K562 (cell line): Measurements from ENCODE around the gene DRG1. TPM values are rescaled to one million over a fixed set of nuclear protein-coding genes. Genes with fewer than 3 reads are reported as not detected.

Experiments
- ATAC-seq: fragments of 200-7000 bp; cut with Tn5 transposase; 3 replicates; pipeline ENCODE4 v1.9.1; 2020; ENCODE audit warnings: moderate library complexity
- BruUV-seq: library from RNA; stranded (reverse); fragments of 400-500 nt; replicated peaks from 2 replicates; lab custom pipeline; 2021; lab: Mats Ljungman, UMichigan
- CTCF ChIA-PET: fragments of 300-600 bp; formaldehyde crosslinking; extraction: SDS; loops from one replicate; lab custom pipeline; 2021; ENCODE audit warnings: low intra/inter-chr PET ratio; lab: Yijun Ruan, JAX
- POLR2A ChIA-PET: fragments of 300-600, 350-650 bp; sonication (Branson Sonifier 250); formaldehyde crosslinking; extraction: SDS; loops from one replicate; lab custom pipeline; 2021; ENCODE audit warnings: antibody characterized with exemption, inconsistent platforms; lab: Yijun Ruan, JAX
- DNase-seq, 4 experiments: peaks; one replicate each; pipeline versions ENCODE4 v3.0.0 to v3.0.0-alpha.2; 2011 to 2018; ENCODE audit warnings: low spot score in 3 of 4, mixed read lengths in 3 of 4; ENCODE audit errors: extremely low read depth in 1 of 4
- FAIRE-seq: peaks from 2 replicates; lab custom pipeline; 2011; peaks lifted over from hg19 to GRCh38; lab: Jason Lieb, UNC
- H2AFZ ChIP-seq: 2 replicates; pipeline ENCODE4 v1.6.0; 2011; ENCODE audit warnings: low read depth, low read length, control low read depth, inconsistent platforms
- H3K27ac ChIP-seq: fragments of 200-600 bp; 3 replicates; pipeline ENCODE4 v1.8.0; 2011; ENCODE audit warnings: low read depth, mild to moderate bottlenecking, control low read depth, inconsistent platforms, low read length, moderate library complexity, mixed read lengths; ENCODE audit errors: extremely low read depth
- H3K27me3 ChIP-seq, 2 experiments: fragments of 300-600 bp in 1 of 2; 2 replicates in 1 of 2; 3 replicates in 1 of 2; pipeline versions ENCODE4 v1.6.0 to v1.8.0; 2011; ENCODE audit warnings: inconsistent platforms in 2 of 2, low read length in 2 of 2, mild to moderate bottlenecking in 1 of 2, mixed read lengths in 1 of 2, moderate library complexity in 1 of 2; ENCODE audit not compliant: control insufficient read depth in 2 of 2, insufficient read depth in 2 of 2
- H3K36me3 ChIP-seq: fragments of 300-600 bp; 3 replicates; pipeline ENCODE4 v1.8.0; 2011; ENCODE audit warnings: mild to moderate bottlenecking, low read length, inconsistent platforms; ENCODE audit not compliant: control insufficient read depth, insufficient read depth
- H3K4me1 ChIP-seq, 2 experiments: fragments of 200-600 bp in 1 of 2; replicated peaks in 1 of 2; 2 replicates in 1 of 2; 3 replicates in 1 of 2; pipeline versions ENCODE4 v1.5.1 to v1.8.0; 2011; ENCODE audit warnings: inconsistent platforms in 2 of 2, low read length in 2 of 2, mild to moderate bottlenecking in 1 of 2, mixed read lengths in 1 of 2, moderate library complexity in 1 of 2; ENCODE audit not compliant: control insufficient read depth in 2 of 2, insufficient read depth in 2 of 2
- H3K4me2 ChIP-seq: 2 replicates; pipeline ENCODE4 v1.6.1; 2011; ENCODE audit warnings: low read length, control low read depth, inconsistent platforms, mixed read lengths; ENCODE audit not compliant: insufficient read depth
- H3K4me3 ChIP-seq: fragments of 200-600 bp; sonication (generic), shearing (Covaris generic); 2 replicates; pipeline ENCODE4 v1.5.1; 2016; ENCODE audit warnings: control low read depth, inconsistent platforms
- H3K79me2 ChIP-seq: fragments of 200-600 bp; 3 replicates; pipeline ENCODE4 v1.8.0; 2011; ENCODE audit warnings: low read length, inconsistent platforms; ENCODE audit not compliant: control insufficient read depth, insufficient read depth
- H3K9ac ChIP-seq, 2 experiments: 2 replicates each; pipeline versions ENCODE4 v1.6.0 to v1.6.1; 2011; ENCODE audit warnings: low read depth in 2 of 2, low read length in 2 of 2, control low read depth in 1 of 2, inconsistent platforms in 1 of 2, mild to moderate bottlenecking in 1 of 2, mixed read lengths in 1 of 2; ENCODE audit not compliant: insufficient read depth in 1 of 2
- H3K9me1 ChIP-seq: one replicate; pipeline ENCODE4 v1.6.0; 2011; ENCODE audit warnings: inconsistent platforms, mild to moderate bottlenecking, low read length, moderate library complexity; ENCODE audit not compliant: control insufficient read depth, insufficient read depth
- H3K9me3 ChIP-seq: replicated peaks from 2 replicates; pipeline ENCODE4 v1.5.1; 2011; ENCODE audit warnings: low read depth, low read length, inconsistent platforms; ENCODE audit not compliant: control insufficient read depth, insufficient read depth
- H4K20me1 ChIP-seq: replicated peaks from 2 replicates; pipeline ENCODE4 v1.6.1; 2011; ENCODE audit warnings: low read length, inconsistent platforms, mixed read lengths; ENCODE audit not compliant: control insufficient read depth, insufficient read depth
- CHD2 ChIP-seq: IDR thresholded peaks from 2 replicates; pipeline ENCODE4 v1.6.1; 2011; ENCODE audit warnings: low read depth, low read length
- HNRNPLL ChIP-seq: fragments of 200-400 bp; formaldehyde crosslinking; IDR thresholded peaks from 2 replicates; pipeline ENCODE4 v1.6.1; 2017; ENCODE audit warnings: low read length, low read depth, mild to moderate bottlenecking; ENCODE audit not compliant: poor library complexity, severe bottlenecking
- MTF1 ChIP-seq: fragments of 250-450 bp; sonication (Bioruptor Pico); IDR thresholded peaks from 2 replicates; pipeline ENCODE4 v1.9.0; 2021; ENCODE audit warnings: moderate library complexity, mild to moderate bottlenecking, inconsistent platforms, borderline replicate concordance
- PHF20 ChIP-seq: fragments of 450-650 bp; IDR thresholded peaks from 2 replicates; pipeline ENCODE4 v1.6.1; 2018; ENCODE audit not compliant: partially characterized antibody
- PML ChIP-seq: IDR thresholded peaks from 2 replicates; pipeline ENCODE4 v1.6.1; 2012; ENCODE audit warnings: low read length, inconsistent platforms
- PRPF4 ChIP-seq: fragments of 200-400 bp; formaldehyde crosslinking; IDR thresholded peaks from one replicate; pipeline ENCODE4 v1.6.1; 2017; ENCODE audit warnings: low read length, low read depth, mild to moderate bottlenecking; ENCODE audit not compliant: insufficient read depth, poor library complexity, severe bottlenecking
- RBM17 ChIP-seq: fragments of 200-400 bp; formaldehyde crosslinking; IDR thresholded peaks from 2 replicates; pipeline ENCODE4 v1.6.1; 2017; ENCODE audit warnings: low read depth, mild to moderate bottlenecking, low read length, borderline replicate concordance
- TAL1 ChIP-seq: fragments of 450-650 bp; IDR thresholded peaks from 2 replicates; pipeline ENCODE4 v1.6.1; 2016; ENCODE audit warnings: mild to moderate bottlenecking
- ZNF311 ChIP-seq: fragments of 250-450 bp; sonication (Bioruptor Pico); IDR thresholded peaks from 2 replicates; pipeline ENCODE4 v1.4.0; 2020; ENCODE audit warnings: mild to moderate bottlenecking, moderate library complexity
- WGBS: fragments of 100-300 bp; shearing (Covaris generic); methylation state at CpG from one replicate; pipeline ENCODE4 v1.1.6; 2016; ENCODE audit warnings: low coverage, mixed read lengths; ENCODE audit not compliant: insufficient coverage; ENCODE audit errors: missing lambda C conversion rate; 5-methylcytosine and 5-hydroxymethylcytosine counted together
- in situ Hi-C: fragments of 300-500 bp; cut with MboI; formaldehyde crosslinking; loops from 4 replicates; pipeline ENCODE4 v1.15.0; 2018; ENCODE audit warnings: inconsistent platforms, mixed read lengths
- intact Hi-C: fragments of 100-400 bp; cut with micrococcal nuclease; formaldehyde crosslinking; loops from 2 replicates; pipeline ENCODE4 v1.14.2; 2022
- polyA plus RNA-seq, 8 experiments: library from polyadenylated mRNA; depleted of rRNA in 4 of 8; stranded (reverse) in 5 of 8; unstranded in 3 of 8; fragments of >200 nt; fragmentation: Nextera tagmentation in 2 of 8; fragmentation: Illumina TruSeq in 1 of 8; extraction: Ambion mirVana in 2 of 8; extraction: Trizol in 1 of 8; gene quantifications; 2 replicates each; pipeline versions ENCODE4 v1.2.1 to v1.2.3, GENCODE V29; 2011 to 2014; ENCODE audit warnings: inconsistent platforms in 1 of 8, missing spikeins in 1 of 8
- total RNA-seq, 7 experiments: library from RNA; depleted of rRNA in 6 of 7; stranded (reverse); fragments of >200 nt in 6 of 7; fragmentation: Illumina TruSeq in 2 of 7; extraction: Trizol in 2 of 7; gene quantifications; 2 replicates each; pipeline versions ENCODE4 v1.2.1 to v1.2.3, GENCODE V29; 2011 to 2021; ENCODE audit warnings: low replicate concordance in 1 of 7
- TF ChIP-seq, protein P1 (sequence below): sonication (generic); formaldehyde crosslinking; IDR thresholded peaks from 2 replicates; pipeline ENCODE4 v1.9.0; 2022; ENCODE audit warnings: mild to moderate bottlenecking, missing genetic modification reagents

The DRG1 gene
- total and polyA plus RNA-seq, 9 of the 15 experiments (the other 6 are each of a cell fraction or from before 2014, with no cell fraction given): 76.4 to 211 (median 93.3) TPM

DNA sequence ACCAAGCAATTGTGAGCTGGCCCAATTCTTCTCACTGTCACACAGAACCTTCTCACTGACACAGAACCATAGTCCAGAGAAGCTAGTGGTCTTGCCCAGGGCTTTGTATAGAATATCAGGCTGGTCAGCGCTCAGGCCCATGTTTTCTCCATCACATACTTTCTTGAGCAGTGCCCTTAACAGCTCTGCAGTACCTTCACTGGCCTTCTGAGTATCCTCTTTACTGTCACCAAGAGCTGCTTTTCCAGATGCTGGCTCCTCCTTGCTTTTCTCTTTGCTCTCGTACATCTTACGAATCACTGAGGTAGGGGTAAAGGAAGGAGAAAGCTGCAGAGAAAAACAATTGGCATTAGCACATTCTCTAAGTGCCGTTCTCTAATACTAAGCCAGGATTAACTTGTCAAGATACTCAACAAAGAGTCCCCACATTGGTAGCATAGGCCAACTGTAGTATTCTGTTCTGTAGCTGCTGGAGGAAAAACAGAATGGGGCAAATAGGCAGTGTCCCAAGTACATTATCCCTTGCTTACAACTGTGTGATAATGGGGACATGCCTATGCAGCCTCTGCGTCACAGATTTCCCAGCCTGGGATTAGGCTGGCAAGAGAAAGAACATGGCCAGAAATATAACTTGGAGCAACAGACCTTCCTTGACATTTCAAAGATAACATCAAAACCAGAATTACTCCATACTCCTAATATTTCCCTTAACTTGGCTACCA is 43.5 kb downstream of the DRG1 start:
- DNase-seq: no peak
- intact Hi-C loops: no loop called here
- ATAC-seq: no peak
- H3K27me3 ChIP-seq: no peaks in the 10 kb centered on the region
- TF ChIP-seq CHD2 (no peak), PML (no peak), MTF1 (CRISPR knock-in tag) (no peak), HNRNPLL (no peak), ZNF311 (CRISPR knock-in tag) (no peak), RBM17 (no peak), PHF20 (no peak), PRPF4 (no peak), TAL1 (no peak)
- TF ChIP-seq, protein P1, sequence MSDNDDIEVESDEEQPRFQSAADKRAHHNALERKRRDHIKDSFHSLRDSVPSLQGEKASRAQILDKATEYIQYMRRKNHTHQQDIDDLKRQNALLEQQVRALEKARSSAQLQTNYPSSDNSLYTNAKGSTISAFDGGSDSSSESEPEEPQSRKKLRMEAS (CRISPR knock-in tag): no peak
- TF ChIP-seq, all 486 proteins: peak for 0
- POLR2A ChIA-PET: interaction anchor here (1.1 kb wide), 1 partner anchor 9 kb away, joined by 5 read pairs; no protein-coding TSS in a partner anchor
- H3K9ac ChIP-seq: no peak overlapping the region
- no peak overlapping the region for H2AFZ ChIP-seq
- in situ Hi-C loops: no loop called here
- H3K79me2 ChIP-seq: no peaks in the 10 kb centered on the region
- no peak overlapping the region for H3K4me3 ChIP-seq
- peaks cover 0 to 3% of the 10 kb centered on the region in 2 experiments; a peak in 1 of 5 replicates for H3K4me1 ChIP-seq
- 94% methylated on average over 4 of the region's 5 CpGs for WGBS
- H3K9me3 ChIP-seq: no peaks in the 10 kb centered on the region
- no peaks in the 10 kb centered on the region for H3K9me1 ChIP-seq
- H4K20me1 ChIP-seq: no peaks in the 10 kb centered on the region
- no peak overlapping the region for H3K4me2 ChIP-seq
- FAIRE-seq: no peak
- peaks cover 77% of the 10 kb centered on the region for H3K36me3 ChIP-seq
- CTCF ChIA-PET: no interaction called here
- H3K27ac ChIP-seq: no peak overlapping the region
- no TSS peak for BruUV-seq
